ENCODE measurements around the gene SDCBP2.

SDCBP2 gene

GRCh38 chr20:1357921-1358671 lies 29.2 kb upstream of the SDCBP2 start:
- TF ChIP-seq POLR2AphosphoS5 (IDR thresholded peaks at IDR 0.05; ENCODE audit: low read depth, low read length) (no peak), TAF1 (IDR thresholded peaks at IDR 0.05; ENCODE audit: borderline replicate concordance, insufficient read depth, low read length) (no peak), FOXP2 (optimal IDR thresholded peaks at IDR 0.05; ENCODE audit: borderline replicate concordance, extremely low read depth, extremely low read length, insufficient read depth) (no peak), SIN3A (IDR thresholded peaks at IDR 0.05; ENCODE audit: borderline replicate concordance, insufficient read depth, low read length) (no peak), REST (IDR thresholded peaks at IDR 0.05; ENCODE audit: insufficient read depth in 1 of 2, low read depth in 2 of 2, low read length in 2 of 2) (no peak)

- no peak for TF ChIP-seq SIN3A (IDR thresholded peaks at IDR 0.05; ENCODE audit: borderline replicate concordance, insufficient read depth, low read length)
Observed at GRCh38 chr20:1353956-1354355, 25.0 kb upstream of the SDCBP2 start.

- TF ChIP-seq TAF1 (IDR thresholded peaks at IDR 0.05; ENCODE audit: borderline replicate concordance, insufficient read depth, low read length) (no peak), REST (IDR thresholded peaks at IDR 0.05; ENCODE audit: insufficient read depth in 1 of 2, low read depth in 2 of 2, low read length in 2 of 2) (no peak), SIN3A (IDR thresholded peaks at IDR 0.05; ENCODE audit: borderline replicate concordance, insufficient read depth, low read length) (no peak), POLR2AphosphoS5 (IDR thresholded peaks at IDR 0.05; ENCODE audit: low read depth, low read length) (no peak), FOXP2 (optimal IDR thresholded peaks at IDR 0.05; ENCODE audit: borderline replicate concordance, extremely low read depth, extremely low read length, insufficient read depth) (no peak)
Observed at GRCh38 chr20:1346315-1346969, 17.5 kb upstream of the SDCBP2 start.

- no peak for TF ChIP-seq POLR2AphosphoS5 (IDR thresholded peaks at IDR 0.05; ENCODE audit: low read depth, low read length)
- no peak for TF ChIP-seq FOXP2 (optimal IDR thresholded peaks at IDR 0.05; ENCODE audit: borderline replicate concordance, extremely low read depth, extremely low read length, insufficient read depth)
- TF ChIP-seq TAF1 (IDR thresholded peaks at IDR 0.05; ENCODE audit: borderline replicate concordance, insufficient read depth, low read length), result no peak
- TF ChIP-seq REST (IDR thresholded peaks at IDR 0.05; ENCODE audit: insufficient read depth in 1 of 2, low read depth in 2 of 2, low read length in 2 of 2), result no peak
- no peak for TF ChIP-seq SIN3A (IDR thresholded peaks at IDR 0.05; ENCODE audit: borderline replicate concordance, insufficient read depth, low read length)
Observed at GRCh38 chr20:1345756-1346093, 16.8 kb upstream of the SDCBP2 start.

GRCh38 chr20:1345030-1345755 lies 16.3 kb upstream of the SDCBP2 start:
- no peak for TF ChIP-seq FOXP2 (optimal IDR thresholded peaks at IDR 0.05; ENCODE audit: borderline replicate concordance, extremely low read depth, extremely low read length, insufficient read depth)
- no peak for TF ChIP-seq POLR2AphosphoS5 (IDR thresholded peaks at IDR 0.05; ENCODE audit: low read depth, low read length)
- no peak for TF ChIP-seq TAF1 (IDR thresholded peaks at IDR 0.05; ENCODE audit: borderline replicate concordance, insufficient read depth, low read length)
- TF ChIP-seq REST (IDR thresholded peaks at IDR 0.05; ENCODE audit: insufficient read depth in 1 of 2, low read depth in 2 of 2, low read length in 2 of 2), result no peak
- no peak for TF ChIP-seq SIN3A (IDR thresholded peaks at IDR 0.05; ENCODE audit: borderline replicate concordance, insufficient read depth, low read length)
